Brain pericyte (primary cell): Measurements from ENCODE around the gene EXOC3L1.

Experiments
- DNase-seq: peaks from one replicate; pipeline ENCODE4 v3.0.0-alpha.2; 2012; ENCODE audit warnings: low read depth, low spot score

EXOC3L1 gene, protein sequence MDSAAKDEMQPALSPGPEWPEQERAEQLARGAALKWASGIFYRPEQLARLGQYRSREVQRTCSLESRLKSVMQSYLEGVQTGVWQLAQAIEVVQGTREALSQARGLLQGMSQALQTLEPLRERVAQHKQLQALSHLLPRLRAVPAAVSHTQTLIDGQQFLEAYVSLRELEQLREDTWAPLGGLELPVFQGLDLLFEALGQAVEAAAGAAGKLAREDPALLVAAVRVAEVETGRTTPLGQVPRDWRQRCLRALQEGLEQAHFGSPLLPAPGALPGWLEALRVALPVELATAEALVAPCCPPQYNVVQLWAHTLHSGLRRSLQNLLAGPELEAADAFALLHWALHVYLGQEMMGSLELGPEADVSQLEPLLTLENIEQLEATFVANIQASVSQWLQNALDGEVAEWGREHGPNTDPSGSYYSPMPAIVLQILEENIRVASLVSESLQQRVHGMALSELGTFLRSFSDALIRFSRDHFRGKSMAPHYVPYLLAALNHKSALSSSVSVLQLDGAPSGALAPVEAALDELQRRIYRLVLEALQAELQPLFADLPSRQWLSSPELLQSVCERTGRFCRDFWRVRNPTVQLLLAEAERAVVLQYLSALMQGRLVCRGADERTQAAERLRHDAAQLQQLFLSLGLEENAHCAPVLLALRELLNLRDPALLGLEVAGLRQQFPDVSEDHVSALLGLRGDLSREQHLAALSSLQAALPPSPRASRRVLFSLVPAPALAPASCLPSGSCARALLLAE

DNA sequence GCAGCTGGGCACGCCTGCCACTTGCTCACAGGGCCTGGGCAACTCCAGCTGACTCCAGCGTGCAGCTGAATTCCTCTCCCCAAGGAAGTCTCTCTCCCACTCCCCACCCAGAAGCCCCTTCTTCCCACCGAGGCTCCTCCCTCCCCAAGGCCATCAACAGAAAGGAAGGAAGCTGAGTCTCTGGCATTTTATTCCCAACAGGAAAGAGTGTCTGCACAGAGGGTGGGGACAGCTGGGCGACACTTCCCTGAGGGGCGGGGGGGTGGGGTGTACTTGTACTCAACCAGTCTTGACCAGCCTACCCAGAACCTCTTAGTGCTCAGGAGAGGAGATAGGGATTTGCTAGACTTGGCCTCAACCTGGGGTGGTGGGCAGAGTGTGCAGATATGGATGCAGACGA, at the start of gene EXOC3L1:
Gene EXOC3L1, minus strand, starts transcription at position 96 of the 400 bp plus-strand sequence. CDS start 460 bp downstream, outside the sequence.
- DNase-seq: no peak

DNA sequence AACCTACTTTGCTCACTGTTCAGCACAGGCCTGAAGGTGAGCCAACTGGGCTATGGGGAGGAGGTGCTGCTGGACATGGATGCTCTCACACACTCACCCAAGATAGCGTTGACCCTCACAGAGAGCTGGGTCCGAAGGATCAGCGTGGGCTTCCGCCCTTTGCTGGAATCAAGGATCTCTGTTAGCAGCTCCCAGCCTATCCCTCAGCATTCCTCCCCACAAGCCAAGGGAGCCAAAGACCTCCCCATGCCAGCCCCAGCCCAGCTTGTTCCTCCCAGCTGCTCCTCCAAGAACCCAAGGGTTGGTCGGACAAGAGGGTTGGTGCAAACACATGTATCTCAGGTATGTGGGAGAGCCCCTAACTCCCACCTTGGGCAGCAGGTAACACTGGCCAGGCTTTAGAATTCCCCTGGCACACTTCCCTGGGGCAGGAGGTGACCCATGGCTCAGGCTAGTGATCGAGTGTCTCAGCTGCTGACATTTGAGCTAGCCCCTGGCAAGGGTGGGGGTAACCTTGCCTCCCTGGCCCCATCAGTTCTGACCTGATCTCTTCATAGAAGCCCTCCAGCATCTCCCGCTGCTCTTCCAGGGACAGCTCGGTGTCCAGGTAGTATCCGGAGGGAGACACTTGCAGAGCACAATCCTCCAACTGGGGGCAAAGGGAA, 49.0 kb upstream of the EXOC3L1 start:
- DNase-seq: no peak

DNA sequence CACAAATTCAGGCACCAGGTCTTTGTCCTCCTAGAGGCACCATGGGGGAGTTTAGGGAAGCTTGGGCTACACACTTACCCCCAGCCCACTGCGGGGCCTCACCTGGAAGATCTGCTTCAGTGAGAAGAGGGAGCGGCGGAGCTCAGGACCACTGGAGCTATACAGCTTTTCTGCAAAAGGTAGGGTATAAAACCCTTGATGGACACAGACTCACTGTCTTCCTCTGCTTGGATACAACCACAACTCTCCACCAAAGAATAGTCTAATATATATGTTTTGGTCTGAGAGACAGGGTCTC, 48.3 kb upstream of the EXOC3L1 start:
- DNase-seq: no peak

GRCh38 chr16:67237396-67238277, 47.7 kb upstream of the EXOC3L1 start:
- no peak for DNase-seq

- no peak for DNase-seq
These were observed 46.8 kb upstream of the EXOC3L1 start for GRCh38 chr16:67236563-67237395.

DNA sequence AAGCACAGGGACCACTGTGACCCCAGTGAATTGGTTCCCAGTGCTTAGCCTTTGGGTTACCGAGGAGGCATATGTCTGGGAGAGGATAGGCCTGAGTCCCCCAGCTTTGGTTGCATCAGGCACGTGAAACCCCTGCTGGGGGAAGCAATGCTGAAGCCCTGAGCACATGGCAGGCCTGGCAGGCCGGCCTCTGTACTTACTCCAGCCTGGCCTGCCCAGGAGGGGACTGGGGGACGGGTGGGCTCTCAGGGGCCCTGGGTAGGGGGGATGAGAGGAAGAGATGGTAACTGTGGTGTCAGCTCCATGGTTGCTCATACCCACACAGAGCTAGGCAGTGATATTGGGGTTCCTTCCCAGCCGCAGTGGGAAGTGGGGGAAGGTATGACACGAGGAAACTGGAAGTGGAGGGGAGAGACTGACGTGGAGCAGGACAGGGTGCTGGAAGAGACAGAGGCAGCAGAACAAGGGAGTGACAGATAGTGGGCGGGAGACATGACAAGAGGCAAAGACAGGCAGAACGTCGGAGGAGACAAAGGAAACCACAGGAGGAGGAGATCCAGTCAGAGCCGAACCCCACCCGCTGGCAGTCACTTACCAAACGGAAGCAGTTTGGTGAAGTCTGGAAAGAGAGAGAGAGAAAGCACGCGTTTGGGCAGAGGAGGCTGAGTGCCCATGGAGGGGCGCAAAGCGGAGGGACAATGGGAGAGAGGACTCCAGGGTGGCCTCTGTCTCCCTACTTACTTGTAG, 46.1 kb upstream of the EXOC3L1 start:
- DNase-seq: no peak

GRCh38 chr16:67234180-67234597, 44.3 kb upstream of the EXOC3L1 start:
- DNase-seq: no peak

DNA sequence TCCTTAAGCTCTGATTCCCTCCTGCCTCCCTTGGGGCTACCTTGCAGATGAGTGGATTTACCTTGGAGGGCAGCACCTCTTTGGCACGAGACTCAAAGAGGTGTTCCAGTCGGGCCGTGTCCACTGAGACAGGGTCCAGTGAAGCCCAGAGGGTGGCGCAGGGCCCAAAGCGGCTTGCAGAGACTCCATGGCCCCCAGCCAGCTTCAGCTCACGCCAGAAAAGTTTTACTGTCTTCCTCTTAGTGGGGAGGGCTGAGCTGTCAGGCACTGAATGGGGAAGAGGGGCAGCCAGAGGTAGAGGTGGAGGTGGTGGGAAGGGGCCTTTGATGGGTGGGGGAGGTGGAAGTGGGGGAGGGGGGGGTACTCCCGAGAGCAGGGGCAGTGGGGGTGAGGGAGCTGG, 43.7 kb upstream of the EXOC3L1 start:
- no peak for DNase-seq

DNA sequence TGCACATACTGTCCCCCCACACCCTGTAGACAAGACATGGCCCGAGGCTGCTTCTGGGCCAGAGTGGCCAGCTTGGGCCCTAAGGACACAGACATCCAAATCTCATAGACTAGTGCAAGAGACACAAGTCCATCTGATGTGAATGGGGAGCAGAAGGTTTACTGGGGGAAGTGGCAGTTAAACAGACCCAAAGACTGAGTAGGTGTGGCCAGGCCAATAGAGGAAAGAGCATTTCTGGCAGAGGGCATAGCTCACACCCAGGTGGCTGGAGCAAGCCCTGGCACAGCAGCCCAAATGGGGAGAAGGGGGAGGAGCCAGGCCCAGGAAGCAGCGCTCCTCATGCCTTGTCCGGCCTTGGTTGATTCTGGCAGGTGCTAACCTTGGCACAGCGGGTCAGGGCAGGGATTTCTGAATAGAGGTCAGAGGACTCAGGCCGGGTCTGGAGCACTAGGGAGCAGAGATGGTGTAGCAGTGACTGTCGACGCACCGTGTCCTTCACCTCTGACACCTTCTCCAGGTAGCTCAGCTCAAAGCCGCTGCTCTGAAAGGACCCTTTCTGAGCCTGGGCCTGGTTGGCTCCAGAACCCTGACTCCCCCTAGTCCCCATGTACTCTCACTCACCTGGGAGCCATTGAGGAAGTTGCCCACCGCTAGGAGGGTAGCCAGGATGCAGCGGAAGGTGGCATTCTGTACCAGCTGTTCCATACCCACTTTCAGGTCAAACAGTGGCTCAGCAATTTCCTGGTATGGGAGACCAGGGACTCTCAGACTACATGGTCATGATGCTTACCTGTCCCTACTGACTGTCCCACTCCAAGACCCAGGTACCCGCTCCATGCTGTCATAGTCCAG, 41.1 kb upstream of the EXOC3L1 start:
- no peak for DNase-seq

GRCh38 chr16:67229906-67230808, 40.2 kb upstream of the EXOC3L1 start:
- no peak for DNase-seq

GRCh38 chr16:67228905-67229304, 39.0 kb upstream of the EXOC3L1 start:
- DNase-seq: no peak

GRCh38 chr16:67228034-67228785, 38.3 kb upstream of the EXOC3L1 start:
- DNase-seq: no peak

DNA sequence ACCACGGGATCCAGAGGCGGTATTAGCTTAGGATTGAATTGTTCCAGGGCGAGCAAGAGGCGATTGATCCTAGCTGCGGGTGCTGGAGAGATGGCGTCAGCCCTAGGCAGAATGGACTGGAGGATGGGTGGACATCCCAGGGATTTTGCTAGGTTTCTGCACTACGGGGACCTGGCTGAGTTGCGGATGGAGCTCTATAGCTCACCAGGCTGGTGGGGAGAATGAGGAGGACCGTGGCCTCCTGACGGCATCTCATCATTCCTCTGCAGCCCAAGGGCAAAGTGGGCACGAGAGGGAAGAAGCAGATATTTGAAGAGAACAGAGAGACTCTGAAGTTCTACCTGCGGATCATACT, 37.6 kb upstream of the EXOC3L1 start:
- no peak for DNase-seq

DNA sequence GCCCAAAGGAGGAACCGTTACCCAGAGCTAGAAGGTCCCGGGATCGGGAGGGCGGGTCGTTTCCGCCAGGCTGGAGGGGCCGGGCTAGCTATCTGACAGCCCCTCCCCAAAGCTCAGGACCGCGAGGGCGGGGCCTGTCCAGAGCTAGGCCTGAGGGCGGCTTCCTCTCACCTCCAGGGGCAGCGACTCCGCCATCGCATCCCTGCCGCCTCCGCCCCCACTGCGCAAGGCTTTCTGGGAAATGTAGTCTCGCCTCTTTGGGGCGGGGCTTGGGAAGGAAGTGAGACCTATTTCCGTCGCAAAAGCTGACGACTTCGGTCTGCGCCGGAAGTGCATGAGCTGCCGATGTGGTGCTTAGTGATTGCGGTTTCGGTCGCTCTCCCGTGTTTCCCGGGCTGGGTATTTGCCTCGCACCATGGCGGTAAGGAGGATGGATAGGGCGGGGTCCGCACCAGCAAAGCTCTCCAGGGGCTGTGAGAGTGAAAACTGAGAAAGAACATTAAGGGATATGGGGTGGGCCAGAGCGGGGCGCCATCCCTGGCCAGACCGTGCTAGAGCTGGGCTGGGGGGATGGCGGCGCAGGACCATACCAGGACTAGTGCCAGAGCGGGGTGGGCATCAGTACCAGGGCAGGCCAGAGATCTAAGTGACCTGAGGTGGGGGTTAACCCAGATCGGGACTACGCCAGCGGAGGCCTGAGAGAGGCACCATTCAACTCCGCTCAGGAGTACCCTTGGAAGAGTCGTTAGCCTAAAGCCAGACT, 37.0 kb upstream of the EXOC3L1 start, which contains the start of gene TMEM208:
Gene TMEM208, plus strand, starts transcription at position 327 of the 763 bp plus-strand sequence. Its CDS starts 89 bp downstream, at position 416.
- DNase-seq: peak; percentile 97

DNA sequence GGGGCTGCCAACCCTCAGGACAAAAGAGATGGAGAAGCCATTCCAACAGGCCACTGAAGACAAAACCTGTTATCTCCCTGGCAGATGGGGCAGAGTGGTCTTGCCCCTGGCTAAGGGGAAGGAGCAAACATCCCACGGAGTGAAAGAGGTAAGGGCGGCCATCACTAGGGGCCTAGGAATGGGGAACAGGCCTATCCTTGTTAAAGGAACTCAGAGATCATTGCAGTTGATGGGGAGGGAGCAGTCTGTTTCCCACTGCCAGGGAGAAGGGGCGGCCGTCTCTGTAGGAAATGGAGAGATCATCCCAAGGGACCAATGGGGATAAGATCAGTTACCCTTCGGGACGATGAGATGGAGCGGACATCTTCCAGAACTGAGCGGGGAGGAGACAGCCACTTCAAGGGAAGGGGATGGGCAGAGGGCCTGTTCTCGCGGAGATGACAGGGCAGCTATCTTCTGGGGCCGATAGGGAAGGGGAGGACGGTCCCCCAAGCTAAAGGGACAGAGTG, 36.4 kb upstream of the EXOC3L1 start:
- no peak for DNase-seq

- no peak for DNase-seq
These were observed 34.1 kb upstream of the EXOC3L1 start for GRCh38 chr16:67223992-67224391.
